HG03457 (cell line): ENCODE results near the gene TEX54.
"Not testable (repeated sequence)": the region's sequence is repeated elsewhere in the genome, so short reads cannot be mapped to it uniquely, and the experiment has no call there.

Source experiments
- ATAC-seq: cut with Tn5 transposase; IDR thresholded peaks from one replicate; pipeline ENCODE4 v1.9.1; 2021; ENCODE audit warnings: moderate number of reproducible peaks; ENCODE audit not compliant: unreplicated experiment

Gene TEX54

DNA sequence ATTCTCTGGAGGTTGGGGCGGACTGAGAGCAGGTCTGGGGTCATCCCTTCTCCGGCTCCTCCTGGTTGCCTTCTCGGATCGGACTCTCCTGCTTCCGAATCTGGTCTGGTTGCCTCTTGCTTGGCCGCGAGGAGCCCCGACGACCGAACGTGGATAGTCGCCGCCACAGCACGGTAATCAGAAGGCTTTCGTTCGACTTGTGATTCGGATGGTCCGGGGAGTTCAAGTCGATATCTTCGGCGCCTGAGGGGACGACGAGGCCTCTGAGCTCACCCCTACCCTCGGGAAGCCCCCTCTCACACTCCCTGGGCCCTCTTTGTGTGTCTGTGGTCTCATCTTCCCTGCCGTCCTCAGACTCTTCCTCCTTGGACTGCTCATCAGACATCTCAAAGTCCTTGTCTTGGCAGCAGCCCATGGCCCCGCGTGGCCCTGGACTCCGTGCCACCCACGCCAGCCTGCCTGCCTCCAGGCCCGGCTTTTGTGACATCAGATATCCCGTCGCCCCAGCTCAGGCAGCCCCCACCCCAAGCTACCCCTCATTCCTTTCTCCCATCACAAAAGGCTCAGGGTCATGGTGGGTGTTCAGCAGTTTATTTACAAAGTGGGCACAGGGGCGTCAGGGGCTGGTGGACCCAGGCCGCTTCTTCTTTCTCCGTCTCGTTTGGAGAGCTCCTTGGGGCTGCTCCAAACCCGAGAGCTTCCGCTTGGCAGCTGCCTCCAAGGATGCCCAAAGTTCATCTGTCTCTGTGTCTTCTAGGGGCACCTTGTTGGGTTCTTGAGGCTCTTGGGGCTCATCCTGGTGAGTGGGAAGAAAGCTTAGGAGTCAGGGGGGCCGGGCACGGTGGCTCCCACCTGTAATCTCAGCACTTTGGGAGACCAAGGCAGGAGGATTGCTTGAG is at the start of gene TEX54:
Gene TEX54, minus strand, starts transcription at position 506 of the 899 bp plus-strand sequence.
- ATAC-seq: peak; percentile 8

DNA sequence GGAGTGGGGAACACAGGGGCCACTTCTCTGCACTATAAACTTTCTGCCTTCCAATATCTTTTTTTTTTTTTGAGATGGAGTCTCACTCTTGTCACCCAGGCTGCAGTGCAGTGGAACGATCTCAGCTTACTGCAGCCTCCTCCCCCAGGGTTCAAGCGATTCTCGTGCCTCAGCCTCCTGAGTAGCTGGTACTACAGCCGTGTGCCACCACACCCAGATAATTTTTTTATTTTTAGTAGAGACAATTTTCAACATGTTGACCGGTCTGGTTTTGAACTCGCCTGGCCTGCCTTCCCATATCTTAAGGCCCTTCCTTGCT is 49.7 kb upstream of the TEX54 start:
- ATAC-seq: no peak

- ATAC-seq: peak; percentile 23
Measured at GRCh38 chr11:62881579-62882430, 49.2 kb upstream of the TEX54 start.

GRCh38 chr11:62880803-62881578 is 48.4 kb upstream of the TEX54 start, which contains the start of gene SLC3A2:
Gene SLC3A2 (plus strand): TSS chr11:62880896. CDS start chr11:62881024, 128 bp downstream.
- ATAC-seq: peak; percentile 49

GRCh38 chr11:62880231-62880802 is 47.7 kb upstream of the TEX54 start:
- peak; percentile 13 for ATAC-seq

- ATAC-seq: no peak
Measured at GRCh38 chr11:62879235-62879978, 46.8 kb upstream of the TEX54 start.

- no peak for ATAC-seq
Measured at GRCh38 chr11:62876712-62877111, 44.1 kb upstream of the TEX54 start.

GRCh38 chr11:62875698-62876478 is 43.2 kb upstream of the TEX54 start:
- ATAC-seq: no peak

- ATAC-seq: no peak
Measured at GRCh38 chr11:62874851-62875250, 42.2 kb upstream of the TEX54 start.

DNA sequence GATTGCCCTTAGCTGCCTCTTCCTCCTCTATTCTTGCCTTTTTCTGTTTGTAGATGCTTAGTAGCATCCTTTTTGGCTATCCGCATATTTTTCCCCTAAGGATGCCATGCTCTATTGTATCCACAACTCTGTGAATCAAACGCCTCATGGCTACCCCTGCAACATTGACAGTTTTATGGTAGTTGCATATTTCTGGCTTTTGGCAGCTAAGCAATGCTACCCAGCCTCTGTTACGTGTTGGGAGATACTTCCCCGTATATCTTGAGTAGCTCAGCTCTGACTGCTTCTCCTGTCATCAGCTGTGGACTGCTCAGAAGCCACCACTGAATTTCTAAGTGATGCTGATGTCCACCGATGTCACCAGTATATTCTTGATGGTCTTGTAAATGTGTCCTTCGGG is 33.0 kb upstream of the TEX54 start:
- no peak for ATAC-seq

DNA sequence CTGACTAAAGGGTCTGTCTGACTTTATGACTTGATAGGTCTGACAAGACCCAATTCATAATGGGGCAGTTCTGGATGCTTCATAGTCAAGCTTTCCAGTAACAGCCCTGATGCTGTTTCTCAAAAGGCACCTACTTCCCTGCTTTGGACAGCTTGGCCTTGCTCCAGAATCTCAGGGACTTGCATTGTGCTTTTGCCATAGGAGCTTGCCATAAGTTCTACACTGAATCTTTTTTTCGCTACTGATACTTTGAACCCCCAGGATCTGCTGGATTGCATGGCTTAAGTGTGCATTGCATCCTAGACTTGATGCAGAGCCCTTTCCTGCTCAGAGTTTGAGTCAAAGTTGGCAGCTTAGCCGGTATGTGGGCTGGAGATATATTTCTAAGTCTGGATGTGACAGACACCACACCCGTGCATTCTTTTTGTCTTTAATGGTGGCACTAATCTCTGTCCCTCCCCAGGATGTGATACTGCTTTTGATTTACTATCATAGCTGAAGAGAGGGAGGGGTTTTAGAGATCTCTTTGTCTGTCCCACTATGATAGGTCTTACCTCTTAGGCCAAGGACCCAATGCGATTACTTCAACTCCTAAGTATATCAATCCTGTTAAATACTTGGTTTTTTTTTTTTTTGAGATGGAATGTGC is 31.2 kb upstream of the TEX54 start:
- ATAC-seq: no peak

DNA sequence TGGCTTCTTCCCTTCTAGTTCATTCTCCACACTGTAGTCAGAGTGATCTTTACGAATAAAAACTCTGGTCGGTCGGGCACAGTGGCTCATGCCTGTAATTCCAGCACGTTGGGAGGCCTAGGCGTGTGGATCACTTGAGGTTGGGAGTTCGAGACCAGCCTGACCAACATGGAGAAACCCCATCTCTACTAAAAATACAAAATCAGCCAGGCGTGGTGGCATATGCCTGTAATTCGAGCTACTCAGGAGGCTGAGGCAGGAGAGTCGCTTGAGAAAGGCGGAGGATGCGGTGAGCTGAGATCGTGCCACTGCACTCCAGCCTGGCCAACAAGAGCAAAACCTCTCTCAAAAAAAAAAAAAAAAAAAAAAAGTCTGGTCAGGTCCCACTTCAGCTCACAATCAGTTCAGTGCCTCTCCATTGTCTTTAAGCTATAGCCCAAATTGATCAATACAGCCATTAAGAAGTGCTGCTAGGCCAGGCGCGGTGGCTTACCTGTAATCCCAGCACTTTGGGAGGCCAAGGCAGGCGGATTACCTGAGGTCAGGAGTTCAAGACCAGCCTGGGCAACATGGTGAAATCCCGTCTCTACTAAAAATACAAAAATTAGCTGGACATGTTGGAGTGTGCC is 29.0 kb upstream of the TEX54 start:
- not testable (repeated sequence) for ATAC-seq

- no peak for ATAC-seq
Measured at GRCh38 chr11:62860835-62861563, 28.4 kb upstream of the TEX54 start.

GRCh38 chr11:62859281-62859703 is 26.7 kb upstream of the TEX54 start:
- ATAC-seq: not testable (repeated sequence)

DNA sequence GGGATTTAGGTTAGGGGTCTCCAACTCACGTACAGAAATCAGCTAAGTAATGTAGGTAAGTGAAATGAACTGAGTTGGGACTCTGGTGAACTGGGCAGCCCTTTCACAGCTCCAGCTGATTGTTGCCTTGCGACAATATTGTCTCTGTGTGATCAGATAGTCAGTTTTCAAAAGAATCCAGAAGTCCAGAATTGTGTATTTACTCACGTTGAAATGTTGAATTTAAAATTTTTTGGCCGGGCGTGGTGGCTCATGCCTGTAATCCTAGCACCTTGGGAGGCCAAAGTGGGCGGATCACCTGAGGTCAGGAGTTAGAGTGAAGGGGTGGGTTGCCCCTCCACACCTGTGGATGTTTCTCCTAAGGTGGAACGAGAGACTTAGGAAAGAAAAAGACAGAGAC is 25.6 kb upstream of the TEX54 start:
- ATAC-seq: no peak

GRCh38 chr11:62857541-62857982 is 24.9 kb upstream of the TEX54 start:
- ATAC-seq: no peak

DNA sequence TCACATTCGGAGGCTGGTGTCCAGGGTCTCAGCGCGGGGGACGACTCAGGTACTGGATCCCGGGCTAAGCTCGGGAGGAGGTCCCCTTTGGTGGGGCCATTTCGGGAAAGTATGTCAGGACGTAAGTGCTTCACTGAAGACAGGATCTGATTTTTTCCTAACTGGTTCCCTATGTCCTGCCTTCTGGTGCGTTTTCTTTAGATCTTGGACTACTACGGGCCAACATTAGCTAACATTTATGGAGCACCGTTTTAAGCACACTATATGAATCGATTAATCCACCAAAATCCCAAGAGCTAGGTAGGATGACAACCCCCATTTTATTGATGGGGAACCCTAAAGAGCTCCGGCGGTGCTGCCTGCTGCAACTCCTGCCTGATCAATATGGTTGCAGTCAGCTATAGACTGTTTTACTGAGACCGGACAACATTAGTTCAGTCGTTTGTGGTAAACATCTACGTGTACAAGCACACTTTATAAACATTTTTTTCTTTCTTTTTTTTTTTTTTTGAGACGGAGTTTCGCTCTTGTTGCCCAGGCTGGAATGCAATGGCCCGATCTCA is 23.8 kb upstream of the TEX54 start:
- peak; percentile 14 for ATAC-seq
